Measurements from ENCODE around the gene PCDHA3. TPM values are rescaled to one million over a fixed set of nuclear protein-coding genes. Genes with fewer than 3 reads are reported as not detected.

Gene PCDHA3
- total RNA-seq, 1 experiment from 2014 or later = not detected

DNA sequence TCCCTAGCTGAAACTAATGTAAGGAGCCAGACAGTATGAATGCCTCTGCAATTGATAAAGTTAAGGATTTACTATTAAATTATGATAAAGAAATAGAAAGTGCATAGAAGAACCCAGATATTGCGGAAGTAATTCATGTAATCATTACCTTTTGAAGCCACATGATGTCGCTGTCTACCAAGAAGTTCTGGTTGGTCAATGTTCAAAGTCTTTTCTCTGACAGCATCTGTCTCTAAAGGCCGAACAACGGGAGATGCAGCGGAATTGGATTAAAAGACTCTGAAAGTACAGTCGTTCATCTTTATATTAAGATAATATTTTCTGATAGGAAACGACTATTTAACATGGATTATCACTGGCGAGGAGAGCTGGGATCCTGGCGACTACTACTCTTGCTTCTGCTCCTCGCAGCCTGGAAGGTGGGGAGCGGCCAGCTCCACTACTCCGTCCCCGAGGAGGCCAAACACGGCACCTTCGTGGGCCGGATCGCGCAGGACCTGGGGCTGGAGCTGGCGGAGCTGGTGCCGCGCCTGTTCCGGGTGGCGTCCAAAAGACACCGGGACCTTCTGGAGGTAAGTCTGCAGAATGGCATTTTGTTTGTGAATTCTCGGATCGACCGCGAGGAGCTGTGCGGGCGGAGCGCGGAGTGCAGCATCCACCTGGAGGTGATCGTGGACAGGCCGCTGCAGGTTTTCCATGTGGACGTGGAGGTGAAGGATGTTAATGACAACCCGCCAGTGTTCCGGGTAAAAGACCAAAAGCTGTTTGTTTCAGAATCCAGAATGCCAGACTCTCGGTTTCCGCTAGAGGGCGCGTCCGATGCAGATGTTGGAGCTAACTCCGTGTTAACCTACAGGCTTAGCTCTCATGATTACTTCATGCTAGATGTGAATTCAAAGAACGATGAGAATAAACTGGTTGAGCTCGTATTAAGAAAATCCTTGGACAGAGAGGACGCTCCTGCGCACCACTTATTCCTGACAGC lies 40.4 kb downstream of the PCDHA3 start, which contains the start of gene PCDHA8:
TSS of gene PCDHA8 (plus strand) at position 210 of the 985 bp plus-strand sequence. CDS start at position 345, 135 bp downstream.
- Histone ChIP-seq H3K18ac (ENCODE audit: insufficient read length, low read depth, low read length) (no peak within 1 kb of the TSS), H3T11ph (ENCODE audit: low read length) (no peak within 1 kb of the TSS), H3K27ac (ENCODE audit: insufficient read length, low read depth, low read length) (no peak within 1 kb of the TSS), H3K79me2 (ENCODE audit: insufficient read depth, low read length) (no peaks in the 10 kb centered on the region), H3K9ac (ENCODE audit: extremely low read depth, insufficient read length, low read length) (no peak within 1 kb of the TSS), H3K4ac (ENCODE audit: low read depth, low read length) (no peak within 1 kb of the TSS), H2AK5ac (ENCODE audit: insufficient read length, low read length) (no peak within 1 kb of the TSS), H2BK120ac (ENCODE audit: low read depth, low read length, poor library complexity, severe bottlenecking) (no peak within 1 kb of the TSS), H2AFZ (ENCODE audit: low read length) (no peak within 1 kb of the TSS), H3K23ac (ENCODE audit: insufficient read length, low read depth, low read length) (no peak within 1 kb of the TSS), H4K5ac (ENCODE audit: insufficient read length, low read depth, low read length) (no peak within 1 kb of the TSS), H3K23me2 (ENCODE audit: insufficient read length, low read depth, low read length, poor library complexity, severe bottlenecking) (no peaks in the 10 kb centered on the region), H2BK15ac (ENCODE audit: low read depth, low read length) (no peak within 1 kb of the TSS), H4K8ac (replicated peaks; ENCODE audit: insufficient read length, low read depth, low read length) (no peak within 1 kb of the TSS), H3K4me2 (ENCODE audit: insufficient read depth, insufficient read length, low read length) (no peak within 1 kb of the TSS), H3K79me1 (ENCODE audit: insufficient read depth, low read depth, low read length, poor library complexity, severe bottlenecking) (no peaks in the 10 kb centered on the region), H3K4me1 (ENCODE audit: insufficient read depth, low read length) (no peaks in the 10 kb centered on the region), H2BK20ac (ENCODE audit: low read depth, low read length, poor library complexity, severe bottlenecking) (no peak within 1 kb of the TSS), H2BK12ac (ENCODE audit: insufficient read length, low read depth, low read length) (no peak within 1 kb of the TSS), H2BK5ac (ENCODE audit: insufficient read length, low read length) (no peak within 1 kb of the TSS), H4K91ac (ENCODE audit: insufficient read length, low read depth, low read length) (no peak within 1 kb of the TSS), H3K14ac (ENCODE audit: insufficient read depth, low read length) (no peak within 1 kb of the TSS), H3K9me3 (ENCODE audit: control insufficient read depth, low read depth, low read length) (no peaks in the 10 kb centered on the region), H4K20me1 (ENCODE audit: control insufficient read depth, insufficient read depth, insufficient read length) (no peaks in the 10 kb centered on the region), H3K56ac (ENCODE audit: insufficient read length, low read depth, low read length) (no peak within 1 kb of the TSS), H3K27me3 (ENCODE audit: insufficient read depth, low read length) (no peaks in the 10 kb centered on the region)
- Mint-ChIP-seq H3K9me3 (peaks cover 2 to 5% of the 10 kb centered on the region in 2 experiments; a peak in 3 of 5 replicates), H3K4me1 (0 out of 4 replicates have a peak, but pooled peaks cover 0 to 2% of the 10 kb centered on the region in 2 experiments), H3K36me3 (ENCODE audit: insufficient read depth in 1 of 3, low read depth in 3 of 3) (peaks cover 4 to 18% (median 8%) of the 10 kb centered on the region in 3 experiments; a peak in 5 of 7 replicates), H3K4me3 (peak within 1 kb of the TSS in 1 of 2 experiments; percentile 17; a peak in 1 of 5 replicates), H3K27ac (no peak within 1 kb of the TSS), H3K27me3 (ENCODE audit: low read depth) (no peaks in the 10 kb centered on the region; the same call in 1 of the 2 replicates)
- peak; percentile 66 for DNase-seq
- peak; percentile 68 for TF ChIP-seq CTCF (conservative IDR thresholded peaks at IDR 0.05)
- WGBS (ENCODE audit: extremely low coverage, insufficient read length, low lambda C conversion rate) = no CpG with 5 or more reads among the region's 47 CpGs
